Mucosa of gallbladder (tissue), 1 donor: Measurements from ENCODE around the gene S100A1. TPM values are rescaled to one million over a fixed set of nuclear protein-coding genes. Genes with fewer than 3 reads are reported as not detected.
"Not testable (repeated sequence)": the region's sequence is repeated elsewhere in the genome, so short reads cannot be mapped to it uniquely, and the experiment has no call there.

Experiments
- DNase-seq: peaks from one replicate; pipeline ENCODE4 v3.0.0-alpha.2; 2020; ENCODE audit warnings: low spot score
- total RNA-seq: library from RNA; stranded (reverse); gene quantifications from one replicate; pipeline ENCODE4 v1.2.1, GENCODE V29; 2021
- donor health status: DM: no; HTN: no; CAD: no.

The S100A1 gene
- total RNA-seq, 1 donor from 2014 or later, result 3.3 TPM

DNA sequence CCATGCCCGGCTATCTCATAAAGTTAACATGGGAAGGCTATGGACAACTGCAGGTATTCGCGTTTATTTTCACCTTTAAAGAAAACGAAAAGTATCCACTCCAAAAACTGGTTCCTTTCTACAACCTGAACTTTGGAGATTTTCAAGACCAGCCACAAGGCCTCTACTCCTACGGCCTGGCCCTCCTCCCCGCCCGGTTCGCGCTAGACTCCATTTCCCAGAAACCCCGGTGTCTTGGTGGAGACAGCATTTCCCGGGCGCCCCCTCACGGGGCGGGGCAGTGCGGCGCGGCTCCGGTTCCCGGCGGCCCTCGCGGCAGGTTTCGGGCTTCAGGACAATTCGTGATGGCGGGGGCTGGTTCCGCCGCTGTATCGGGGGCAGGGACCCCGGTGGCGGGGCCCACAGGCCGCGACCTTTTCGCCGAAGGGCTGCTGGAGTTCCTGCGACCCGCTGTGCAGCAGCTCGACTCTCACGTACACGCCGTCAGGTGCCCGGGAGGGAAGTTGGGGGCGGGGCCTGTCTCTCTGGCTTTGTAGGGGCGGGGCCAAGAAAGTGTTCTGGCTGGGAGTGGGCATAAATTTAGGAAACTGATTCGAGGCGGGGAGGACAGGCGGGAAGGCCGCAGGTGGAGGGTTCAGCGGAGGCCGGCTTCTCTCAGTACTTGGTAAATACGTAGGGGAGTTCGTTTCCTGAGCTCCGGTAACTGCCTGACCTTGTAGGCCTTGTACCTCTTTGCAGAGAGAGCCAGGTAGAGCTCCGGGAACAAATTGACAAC lies 30.4 kb downstream of the S100A1 start, which contains the start of gene SNAPIN:
Gene SNAPIN (plus strand): TSS at position 304 of the 775 bp plus-strand sequence. CDS start 41 bp downstream, at position 345.
- DNase-seq, result peak; percentile 90

GRCh38 chr1:153659175-153659534 lies 30.9 kb downstream of the S100A1 start:
- DNase-seq, result no peak

GRCh38 chr1:153659656-153660055 lies 31.4 kb downstream of the S100A1 start:
- DNase-seq, result no peak

DNA sequence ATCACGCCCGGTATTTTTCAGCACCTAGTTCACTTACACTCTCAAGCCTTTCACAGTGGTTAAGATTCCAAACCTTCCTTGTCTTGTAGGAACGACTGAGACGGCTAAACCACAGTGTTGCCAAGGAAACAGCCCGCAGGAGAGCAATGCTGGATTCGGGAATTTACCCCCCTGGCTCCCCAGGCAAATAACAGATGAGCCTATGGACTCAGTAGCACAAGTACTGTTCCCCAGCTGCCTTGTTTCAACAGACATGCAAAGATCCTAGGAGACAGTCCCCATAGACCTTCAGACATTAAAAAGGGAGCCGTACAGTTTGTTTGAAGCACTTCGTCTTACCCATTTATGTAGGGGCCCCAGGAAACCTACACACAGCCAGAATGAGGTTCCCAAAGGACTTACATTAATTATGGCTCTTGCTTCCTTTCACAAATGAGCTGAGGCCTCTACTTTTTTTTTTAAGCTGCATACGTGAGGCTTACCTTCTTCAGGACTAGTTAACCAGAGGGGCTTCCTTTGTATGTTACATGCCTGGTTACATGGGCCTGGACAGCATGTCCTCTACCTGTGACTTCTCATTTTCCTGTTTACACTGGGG lies 33.0 kb downstream of the S100A1 start:
- DNase-seq, result no peak

GRCh38 chr1:153662269-153662668 lies 34.0 kb downstream of the S100A1 start:
- DNase-seq, result no peak

DNA sequence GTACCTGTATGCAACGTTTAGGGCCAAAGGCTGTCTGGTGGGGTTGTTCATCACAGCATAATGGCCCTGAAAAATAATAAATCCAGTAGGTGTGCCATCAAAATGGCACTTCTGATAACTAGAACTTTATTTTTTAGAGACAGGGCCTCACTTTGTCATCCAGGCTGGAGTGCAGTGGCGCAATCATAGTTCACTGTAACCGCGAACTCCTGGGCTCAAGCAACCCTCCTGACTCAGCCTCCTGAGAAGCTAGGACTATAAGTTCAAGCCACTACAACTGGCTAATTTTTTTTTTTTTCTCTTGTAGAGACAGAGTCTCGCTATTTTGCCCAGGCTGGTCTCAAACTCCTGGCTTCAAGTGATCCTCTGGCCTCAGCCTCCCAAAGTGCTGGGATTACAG lies 35.0 kb downstream of the S100A1 start:
- no peak for DNase-seq

GRCh38 chr1:153667439-153667838 lies 39.2 kb downstream of the S100A1 start:
- DNase-seq, result no peak

DNA sequence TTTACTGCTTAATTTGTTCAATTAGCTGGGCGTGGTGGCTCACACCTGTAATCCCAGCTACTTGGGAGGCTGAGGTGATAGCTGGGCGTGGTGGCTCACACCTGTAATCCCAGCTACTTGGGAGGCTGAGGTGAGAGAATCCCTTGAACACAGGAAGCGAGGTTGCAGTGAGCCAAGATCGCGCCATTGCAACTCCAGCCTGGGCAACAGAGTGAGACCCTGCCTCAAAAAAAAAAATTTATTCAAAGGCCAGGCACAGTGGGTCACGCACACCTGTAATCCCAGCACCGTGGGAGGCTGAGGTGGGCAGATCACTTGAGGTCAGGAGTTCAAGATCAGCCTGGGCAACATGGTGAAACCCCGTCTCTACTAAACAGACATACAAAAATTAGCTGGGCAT lies 40.4 kb downstream of the S100A1 start:
- DNase-seq, result not testable (repeated sequence)

- no peak for DNase-seq
Observed at GRCh38 chr1:153669606-153670005, 41.4 kb downstream of the S100A1 start.

GRCh38 chr1:153670257-153670858 lies 42.1 kb downstream of the S100A1 start:
- DNase-seq, result no peak

DNA sequence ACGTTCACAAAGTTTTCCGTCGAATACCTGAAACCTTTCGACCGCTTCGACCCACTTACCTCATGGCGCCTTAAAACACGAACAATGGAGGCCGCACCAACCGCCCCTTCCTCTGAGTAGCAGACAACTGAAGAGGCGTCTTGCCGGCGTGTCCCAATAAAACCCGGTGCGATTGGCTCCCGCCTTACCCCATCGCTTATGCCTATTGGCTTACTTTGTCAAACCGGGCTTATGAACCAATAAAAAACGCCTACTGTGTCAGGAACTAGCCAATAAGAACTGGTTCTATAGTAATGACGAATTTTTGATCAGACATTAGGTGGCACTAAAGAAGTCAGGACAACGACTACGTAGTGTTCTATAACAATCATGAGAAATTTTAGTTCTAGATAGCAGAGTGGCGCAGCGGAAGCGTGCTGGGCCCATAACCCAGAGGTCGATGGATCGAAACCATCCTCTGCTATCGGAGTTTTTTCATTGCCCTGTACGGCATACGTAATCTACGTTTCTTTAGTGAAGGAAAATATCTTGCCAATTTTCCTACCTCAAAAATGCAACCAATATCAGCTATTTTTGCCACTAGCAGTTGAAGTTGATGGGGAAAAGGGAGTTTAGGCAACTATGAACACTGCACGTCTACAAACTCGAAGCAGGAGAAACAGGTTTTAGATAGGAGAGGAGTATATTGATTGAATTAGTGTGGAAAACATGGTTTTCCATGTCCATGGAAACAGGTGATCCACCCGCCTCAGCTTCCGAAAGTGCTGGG lies 42.8 kb downstream of the S100A1 start, which contains the start of gene ILF2:
Gene ILF2 (minus strand): TSS at position 135 of the 769 bp plus-strand sequence. CDS start 71 bp downstream, at position 64.
- peak; percentile 98 for DNase-seq

DNA sequence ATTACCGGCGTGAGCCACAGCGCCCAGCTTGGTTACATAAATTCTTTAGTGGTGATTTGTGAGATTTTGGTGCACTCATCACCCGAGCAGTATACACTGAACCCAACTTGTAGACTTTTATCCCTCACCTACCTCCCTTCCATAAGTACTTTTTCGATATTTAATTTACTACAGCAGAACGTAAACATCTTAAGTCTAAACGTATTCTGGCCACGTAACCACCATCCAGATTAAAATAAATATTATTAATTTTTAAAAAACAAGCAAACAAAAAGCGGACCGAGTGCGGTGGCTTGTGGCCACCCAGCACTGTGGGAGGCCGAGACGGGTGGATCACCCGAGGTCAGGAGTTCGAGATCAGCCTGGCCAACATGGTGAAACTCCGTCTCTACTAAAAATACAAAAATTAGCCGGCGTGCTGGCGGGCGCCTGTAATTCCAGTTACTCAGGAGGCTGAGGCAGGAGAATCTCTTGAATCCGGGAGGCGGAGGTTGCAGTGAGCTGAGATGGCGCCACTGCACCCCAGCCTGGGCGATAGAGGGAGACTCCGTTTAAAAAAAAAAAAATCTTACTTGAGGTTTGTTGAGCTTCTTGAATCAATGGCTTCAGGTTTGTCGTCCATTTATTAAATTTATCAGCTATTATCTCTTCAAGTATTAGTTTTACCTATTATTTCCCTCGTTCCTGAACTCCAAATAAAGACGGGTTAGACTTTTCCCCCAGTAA lies 43.6 kb downstream of the S100A1 start:
- peak; percentile 24 for DNase-seq

GRCh38 chr1:153673511-153673910 lies 45.3 kb downstream of the S100A1 start:
- no peak for DNase-seq

- DNase-seq, result peak; percentile 49
Observed at GRCh38 chr1:153677718-153678518, 49.7 kb downstream of the S100A1 start.

DNA sequence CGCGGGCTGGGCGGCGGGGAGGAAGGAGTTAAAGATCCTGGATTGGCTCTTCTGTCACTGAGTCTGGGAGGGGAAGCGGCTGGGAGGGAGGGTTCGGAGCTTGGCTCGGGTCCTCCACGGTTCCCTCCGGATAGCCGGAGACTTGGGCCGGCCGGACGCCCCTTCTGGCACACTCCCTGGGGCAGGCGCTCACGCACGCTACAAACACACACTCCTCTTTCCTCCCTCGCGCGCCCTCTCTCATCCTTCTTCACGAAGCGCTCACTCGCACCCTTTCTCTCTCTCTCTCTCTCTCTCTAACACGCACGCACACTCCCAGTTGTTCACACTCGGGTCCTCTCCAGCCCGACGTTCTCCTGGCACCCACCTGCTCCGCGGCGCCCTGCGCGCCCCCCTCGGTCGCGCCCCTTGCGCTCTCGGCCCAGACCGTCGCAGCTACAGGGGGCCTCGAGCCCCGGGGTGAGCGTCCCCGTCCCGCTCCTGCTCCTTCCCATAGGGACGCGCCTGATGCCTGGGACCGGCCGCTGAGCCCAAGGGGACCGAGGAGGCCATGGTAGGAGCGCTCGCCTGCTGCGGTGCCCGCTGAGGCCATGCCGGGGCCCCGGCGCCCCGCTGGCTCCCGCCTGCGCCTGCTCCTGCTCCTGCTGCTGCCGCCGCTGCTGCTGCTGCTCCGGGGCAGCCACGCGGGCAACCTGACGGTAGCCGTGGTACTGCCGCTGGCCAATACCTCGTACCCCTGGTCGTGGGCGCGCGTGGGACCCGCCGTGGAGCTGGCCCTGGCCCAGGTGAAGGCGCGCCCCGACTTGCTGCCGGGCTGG lies 50.5 kb downstream of the S100A1 start, which contains the start of gene NPR1:
Gene NPR1 (plus strand): TSS at position 170 of the 818 bp plus-strand sequence. CDS start 421 bp downstream, at position 591.
- DNase-seq, result peak; percentile 20

DNA sequence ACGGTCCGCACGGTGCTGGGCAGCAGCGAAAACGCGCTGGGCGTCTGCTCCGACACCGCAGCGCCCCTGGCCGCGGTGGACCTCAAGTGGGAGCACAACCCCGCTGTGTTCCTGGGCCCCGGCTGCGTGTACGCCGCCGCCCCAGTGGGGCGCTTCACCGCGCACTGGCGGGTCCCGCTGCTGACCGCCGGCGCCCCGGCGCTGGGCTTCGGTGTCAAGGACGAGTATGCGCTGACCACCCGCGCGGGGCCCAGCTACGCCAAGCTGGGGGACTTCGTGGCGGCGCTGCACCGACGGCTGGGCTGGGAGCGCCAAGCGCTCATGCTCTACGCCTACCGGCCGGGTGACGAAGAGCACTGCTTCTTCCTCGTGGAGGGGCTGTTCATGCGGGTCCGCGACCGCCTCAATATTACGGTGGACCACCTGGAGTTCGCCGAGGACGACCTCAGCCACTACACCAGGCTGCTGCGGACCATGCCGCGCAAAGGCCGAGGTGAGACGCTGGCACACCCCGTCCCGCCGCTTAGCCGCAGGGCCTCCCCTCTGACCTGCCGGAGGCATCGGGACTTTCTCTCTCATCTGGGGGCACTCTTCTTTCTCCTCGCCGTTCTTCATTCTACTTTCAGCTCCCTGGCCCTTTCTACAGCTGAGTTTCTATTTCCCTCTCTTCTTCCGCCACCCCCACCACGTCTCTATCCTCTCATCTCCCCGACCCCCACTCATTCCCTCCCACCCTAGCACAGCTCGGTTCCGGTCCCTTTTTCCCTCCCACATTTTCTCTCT lies 51.3 kb downstream of the S100A1 start:
- no peak for DNase-seq

- DNase-seq, result no peak
Observed at GRCh38 chr1:153680120-153680403, 51.8 kb downstream of the S100A1 start.
